Activated CD8-positive, alpha-beta memory T cell treated with anti-CD3 and anti-CD28 coated beads, Interleukin-2, amount 50 U/mL, for 1 hour (primary cell): ENCODE measurements around the gene TSPAN5.
"Not testable (repeated sequence)": the region's sequence is repeated elsewhere in the genome, so short reads cannot be mapped to it uniquely, and the experiment has no call there.

ENCODE experiments used
- DNase-seq: peaks from one replicate; pipeline ENCODE4 v3.0.0-alpha.2; 2020; ENCODE audit errors: extremely low read depth

The TSPAN5 gene

DNA sequence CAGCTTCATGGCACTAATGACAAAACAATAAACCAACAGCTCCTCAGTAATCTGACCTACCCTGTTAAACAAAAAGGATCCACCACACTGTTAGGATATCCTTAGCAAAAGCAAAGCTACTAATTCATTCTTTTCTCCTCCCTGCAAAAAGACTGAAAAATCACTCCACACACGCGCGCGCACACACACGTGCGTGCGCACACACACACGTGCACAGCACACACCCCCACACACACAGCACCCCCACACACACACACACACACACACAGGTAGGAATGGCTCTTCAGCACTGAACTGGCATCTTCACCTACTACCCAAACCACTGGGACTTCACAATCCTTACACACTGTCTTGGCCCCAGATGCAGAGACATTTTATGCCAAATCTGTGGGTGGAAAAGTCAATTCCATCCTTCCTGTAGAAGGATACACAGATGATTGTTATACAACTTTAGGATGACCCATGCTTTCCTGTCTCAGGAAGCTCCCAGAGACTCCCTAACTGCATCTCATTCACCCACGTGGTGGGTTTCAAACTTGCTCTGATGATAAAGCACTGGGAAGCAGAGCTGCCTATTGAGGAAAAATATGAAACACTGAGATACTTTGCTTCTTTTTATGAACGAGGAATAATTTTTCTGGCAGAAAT is 102.5 kb downstream of the TSPAN5 start:
- no peak for DNase-seq

DNA sequence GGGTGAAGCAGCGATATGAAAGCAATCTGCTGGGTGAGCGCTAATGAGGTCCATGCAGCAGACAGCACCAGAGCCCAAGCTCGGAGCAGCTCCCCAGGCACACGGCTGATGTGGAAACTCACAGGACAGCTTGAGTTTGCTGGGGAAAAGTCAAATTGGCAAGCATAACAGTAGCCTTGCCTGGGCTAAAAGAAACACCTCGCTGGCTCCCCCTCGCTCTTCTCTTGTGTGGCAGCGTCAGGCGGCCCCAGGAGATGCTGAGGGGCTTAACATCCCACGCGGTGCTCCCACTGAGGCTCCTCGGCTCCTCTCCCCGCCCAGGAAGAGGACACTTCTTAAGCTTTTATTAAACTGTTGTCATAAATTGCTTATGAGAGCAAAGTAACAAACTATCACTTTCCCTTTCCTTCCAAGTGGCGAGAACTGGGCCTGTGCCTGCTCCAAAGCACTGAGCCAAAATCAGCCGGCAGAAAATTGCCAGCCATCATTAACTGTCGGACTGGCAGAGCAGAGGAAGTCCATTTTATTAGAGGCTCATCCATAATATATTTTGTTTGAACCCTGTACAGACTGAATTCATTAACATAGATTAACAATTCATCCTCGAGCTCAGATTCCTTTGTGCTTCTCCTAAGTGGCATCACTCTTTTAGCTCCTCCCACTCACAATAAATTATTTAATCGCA is 111.4 kb downstream of the TSPAN5 start:
- no peak for DNase-seq

DNA sequence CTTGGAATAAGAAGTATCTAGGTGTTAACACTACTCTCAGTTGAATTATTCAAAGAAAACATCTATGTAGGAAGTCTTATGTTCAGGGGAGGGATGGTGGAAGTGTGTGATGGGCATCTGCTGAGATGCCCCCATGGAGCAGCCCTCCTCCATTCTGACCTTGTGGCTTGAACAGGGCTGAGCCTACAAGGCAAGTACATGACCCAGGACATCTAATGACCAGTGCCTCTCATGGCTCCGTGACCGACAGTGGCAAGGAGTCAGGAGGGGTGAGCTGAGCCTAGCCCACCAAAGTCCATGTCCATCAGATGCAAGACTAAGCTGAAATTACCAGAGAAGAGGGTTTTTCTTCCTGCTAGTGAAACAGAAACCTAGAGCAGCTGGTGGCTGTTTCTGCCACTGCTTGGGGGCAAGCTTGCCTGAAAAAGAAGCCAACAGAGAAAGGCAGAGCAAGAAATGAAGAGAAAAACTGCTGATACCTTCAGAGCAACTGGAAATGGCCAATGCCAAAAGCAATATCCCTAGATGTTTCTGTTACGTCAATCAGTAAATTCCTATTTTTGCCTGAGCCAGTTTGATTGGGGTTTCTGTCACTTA is 113.5 kb downstream of the TSPAN5 start:
- no peak for DNase-seq

DNA sequence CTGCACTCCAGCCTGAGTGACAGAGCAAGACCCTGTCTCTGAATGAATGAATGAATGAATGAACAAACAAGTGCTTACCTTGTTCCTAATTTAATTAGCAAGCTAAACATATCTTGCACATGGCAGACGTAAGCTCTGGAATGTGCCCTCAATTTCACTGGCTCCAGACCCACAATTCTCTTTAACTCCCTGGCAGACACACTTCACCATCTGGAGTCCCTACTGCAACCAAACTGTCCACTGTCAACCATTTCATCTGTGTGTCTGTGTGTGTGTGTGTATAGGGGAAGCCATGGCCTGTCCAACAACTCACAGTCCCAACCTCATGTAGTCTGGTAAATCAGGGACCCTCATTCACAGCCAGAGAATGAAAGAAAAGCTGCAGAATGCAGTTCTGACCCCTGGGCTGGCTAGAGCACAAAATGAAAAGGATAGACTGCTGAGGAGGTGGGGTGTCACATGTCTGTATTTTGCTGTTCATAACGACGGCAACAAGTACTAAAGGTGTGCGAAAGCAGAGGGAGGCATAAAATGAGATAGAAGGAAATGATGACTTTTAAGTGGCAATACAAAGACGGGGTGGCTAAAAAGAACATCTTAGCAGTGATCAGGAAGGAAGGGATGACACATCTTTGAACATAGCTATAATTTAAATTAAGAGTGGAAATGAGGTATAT is 114.1 kb downstream of the TSPAN5 start:
- DNase-seq, result no peak

DNA sequence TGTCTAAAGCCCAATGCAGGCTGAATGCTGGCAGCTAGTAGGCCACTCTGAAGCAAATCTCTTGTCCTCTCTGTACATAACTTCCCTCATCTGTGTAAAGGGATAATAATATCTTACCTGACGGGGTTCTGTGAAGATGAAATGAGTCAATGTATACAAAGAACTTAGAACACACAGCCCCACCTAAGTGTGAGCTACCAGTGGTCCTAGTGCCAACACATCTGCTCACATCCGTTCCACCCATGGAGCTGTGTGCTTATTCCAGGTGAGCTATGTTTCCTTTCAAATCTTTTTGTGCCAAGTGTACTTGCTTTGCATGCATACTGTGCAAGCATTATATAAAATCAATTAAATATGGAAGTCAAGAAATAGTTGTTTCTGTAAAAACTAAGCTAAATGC is 116.4 kb downstream of the TSPAN5 start:
- no peak for DNase-seq

DNA sequence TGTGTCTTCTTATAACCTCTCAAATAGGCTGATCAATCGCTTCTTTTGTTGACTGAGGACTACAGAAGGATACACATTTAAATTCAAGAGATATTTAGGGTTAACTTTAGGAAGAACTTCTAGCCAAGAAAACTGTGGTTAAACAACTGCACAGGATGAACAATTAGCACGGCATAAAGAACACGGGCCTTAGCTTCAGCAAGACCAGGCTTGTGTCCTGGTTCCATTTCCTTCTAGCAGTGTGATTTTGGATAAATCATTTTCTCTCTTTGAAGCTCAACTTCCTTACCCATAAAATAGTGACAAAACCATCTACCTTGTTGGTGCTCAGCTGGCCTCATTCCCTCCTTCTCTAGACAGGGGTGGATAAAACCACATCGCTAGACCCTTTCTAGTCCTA is 117.6 kb downstream of the TSPAN5 start:
- no peak for DNase-seq

DNA sequence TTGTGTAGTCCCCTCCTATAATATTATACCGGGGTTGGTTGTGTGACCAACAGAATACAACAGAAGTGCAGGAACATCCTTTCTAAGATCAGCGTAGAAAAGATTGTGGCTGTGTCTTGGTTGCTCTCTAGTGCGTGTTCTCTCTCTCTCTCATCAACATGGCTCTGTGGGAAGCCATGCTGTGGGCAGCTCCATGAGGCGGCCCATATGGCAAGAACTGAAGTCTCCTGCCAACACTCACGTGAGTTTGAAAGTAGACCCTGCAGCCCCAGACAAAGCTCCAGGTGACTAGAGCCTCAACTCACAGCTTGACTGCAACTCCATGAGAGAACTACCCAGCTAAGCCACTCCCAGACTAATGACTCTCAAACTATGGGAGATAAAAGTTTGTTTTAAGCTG is 118.7 kb downstream of the TSPAN5 start:
- no peak for DNase-seq

DNA sequence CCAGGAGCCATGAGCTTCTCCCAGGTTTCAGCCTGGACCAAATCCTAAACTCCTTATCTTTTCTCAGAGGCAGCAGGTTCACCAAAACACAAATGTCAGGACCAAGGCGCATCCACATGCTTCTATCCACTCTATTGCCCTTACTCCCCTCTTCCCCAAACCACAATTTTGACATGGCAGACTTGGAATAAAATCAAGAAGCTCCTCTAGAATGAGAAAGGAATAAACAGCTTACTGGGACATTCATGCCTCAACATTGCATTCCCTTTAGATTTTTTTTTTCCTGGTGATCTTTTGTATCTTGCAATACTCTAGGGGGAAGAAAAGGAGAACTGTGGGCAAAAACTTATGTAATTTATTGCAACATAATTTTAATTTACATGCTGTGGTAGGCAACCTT is 119.1 kb downstream of the TSPAN5 start:
- DNase-seq, result no peak

DNA sequence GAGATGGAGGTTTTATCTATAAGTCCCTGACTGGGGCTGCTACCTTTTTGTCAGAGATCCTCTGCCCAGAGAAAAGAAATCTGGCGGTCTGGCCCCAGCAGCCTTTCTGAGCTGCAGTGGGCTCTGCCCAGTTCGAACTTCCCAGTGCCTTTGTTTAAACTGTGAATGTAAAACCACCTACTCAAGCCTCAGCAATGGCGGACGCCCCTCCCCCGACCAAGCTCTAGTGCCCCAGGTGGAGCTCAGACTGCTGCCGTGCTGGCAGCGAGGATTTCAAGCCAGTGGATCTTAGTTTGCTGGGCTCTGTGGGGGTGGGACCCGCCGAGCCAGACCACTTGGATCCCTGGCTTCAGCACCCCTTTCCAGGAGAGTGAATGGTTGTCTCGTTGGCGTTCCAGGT is 121.8 kb downstream of the TSPAN5 start:
- no peak for DNase-seq

DNA sequence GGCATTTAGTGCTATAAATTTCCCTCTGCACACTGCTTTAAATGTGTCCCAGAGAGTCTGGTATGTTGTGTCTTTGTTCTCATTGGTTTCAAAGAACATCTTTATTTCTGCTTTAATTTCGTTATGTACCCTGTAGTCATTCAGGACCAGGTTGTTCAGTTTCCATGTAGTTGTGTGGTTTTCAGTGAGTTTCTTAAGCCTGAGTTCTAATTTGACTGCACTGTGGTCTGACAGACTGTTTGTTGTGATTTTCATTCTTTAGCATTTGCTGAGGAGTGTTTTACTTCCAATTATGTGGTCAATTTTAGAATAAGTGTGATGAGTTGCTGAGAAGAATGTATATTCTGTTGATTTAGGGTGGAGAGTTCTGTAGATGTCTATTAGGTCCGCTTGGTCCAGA is 124.3 kb downstream of the TSPAN5 start:
- not testable (repeated sequence) for DNase-seq

DNA sequence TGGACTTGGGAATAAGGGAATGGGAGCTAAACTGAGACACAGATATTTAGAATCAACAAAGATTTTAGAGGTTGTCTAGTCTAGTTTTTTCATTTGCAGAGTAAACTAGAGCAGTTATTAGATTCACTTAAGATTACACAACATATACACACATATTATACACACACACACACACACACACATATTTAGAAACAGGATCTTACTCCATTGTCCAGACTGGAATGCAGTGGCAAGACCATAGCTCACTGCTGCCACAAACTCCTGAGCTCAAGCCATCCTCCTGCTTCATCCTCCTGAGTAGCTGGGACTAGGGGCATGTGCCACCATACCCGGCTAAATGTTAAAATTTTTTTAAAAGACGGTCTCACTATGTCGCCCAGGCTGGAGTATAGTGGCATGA is 127.8 kb downstream of the TSPAN5 start:
- DNase-seq, result no peak

DNA sequence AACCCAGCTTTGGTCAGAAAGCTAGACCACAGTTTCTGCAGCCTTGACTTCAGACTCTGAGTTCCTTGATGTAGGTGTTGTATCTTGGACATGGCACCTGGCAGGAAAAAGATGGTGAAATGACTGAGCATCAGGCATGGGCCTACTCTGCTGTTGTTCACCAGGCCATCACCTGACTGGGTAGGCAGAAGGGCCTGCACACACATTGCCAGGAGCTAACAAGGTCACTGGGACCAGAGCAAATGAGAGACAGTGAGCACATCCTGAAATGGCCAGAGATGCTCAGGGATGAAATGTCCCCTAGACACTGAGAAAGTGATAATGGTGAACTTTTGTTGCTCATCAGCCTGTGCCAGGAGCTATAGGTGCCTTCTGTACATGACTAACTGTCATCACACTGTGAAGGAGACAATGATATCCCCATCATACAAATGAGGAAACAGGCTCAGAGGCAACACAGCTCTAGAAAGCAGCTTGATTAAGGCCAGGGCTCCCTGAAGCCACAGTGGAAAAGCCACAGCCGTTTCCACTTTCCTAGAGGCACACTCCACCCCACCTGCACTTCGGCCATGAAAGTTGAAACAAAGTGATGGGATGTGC is 128.3 kb downstream of the TSPAN5 start:
- DNase-seq, result no peak

DNA sequence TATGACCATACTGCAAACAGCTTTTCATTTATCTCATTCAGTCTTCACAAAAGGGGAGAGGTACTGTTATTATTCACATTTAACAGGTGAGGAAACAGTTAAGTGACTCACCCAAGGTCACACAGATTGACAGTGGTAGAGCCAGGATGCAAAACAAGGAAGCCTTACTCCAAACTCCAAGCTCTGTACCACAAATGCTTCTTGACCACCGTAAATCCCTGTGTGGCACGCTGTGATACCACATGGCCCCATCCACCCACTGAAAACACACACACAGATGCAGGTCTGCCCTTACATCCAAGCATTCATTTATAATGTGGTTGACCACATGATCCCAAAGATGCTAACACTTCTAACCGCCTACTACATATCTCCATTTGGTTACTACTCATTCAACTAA is 129.5 kb downstream of the TSPAN5 start:
- DNase-seq, result no peak

DNA sequence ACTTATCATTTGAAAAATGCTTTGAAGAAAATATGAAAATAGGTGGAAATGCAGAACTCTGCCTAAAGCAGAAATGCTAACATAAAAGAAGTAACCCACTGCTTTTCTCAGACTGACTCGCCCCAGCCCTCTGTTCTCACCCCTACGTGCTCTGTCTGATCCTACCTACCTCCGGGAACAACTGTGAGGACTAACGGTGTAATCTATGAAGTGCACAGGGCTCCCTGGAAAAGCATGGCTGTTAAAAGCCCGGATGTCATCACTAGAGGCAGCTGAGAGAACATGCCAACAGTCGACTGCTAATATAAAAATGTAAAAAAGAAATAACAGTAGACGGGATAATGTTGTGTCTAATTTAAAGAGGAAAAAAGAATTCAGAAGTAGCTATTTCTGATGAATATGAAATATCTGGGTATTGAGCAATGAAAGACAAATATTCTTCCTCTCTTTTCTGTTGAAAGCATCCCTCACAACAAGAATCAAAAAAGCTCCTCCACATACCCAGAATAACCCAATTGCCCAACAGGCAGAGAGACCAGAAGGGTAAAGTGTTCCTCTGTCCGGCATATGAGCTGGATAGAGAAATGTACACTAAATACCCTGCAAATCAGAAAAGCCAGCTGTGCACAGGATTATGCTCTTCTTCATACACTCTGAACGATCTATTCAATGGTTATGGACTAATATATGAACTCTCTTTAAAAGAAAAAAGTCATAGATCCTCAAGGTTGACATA is 130.7 kb downstream of the TSPAN5 start:
- DNase-seq, result no peak

DNA sequence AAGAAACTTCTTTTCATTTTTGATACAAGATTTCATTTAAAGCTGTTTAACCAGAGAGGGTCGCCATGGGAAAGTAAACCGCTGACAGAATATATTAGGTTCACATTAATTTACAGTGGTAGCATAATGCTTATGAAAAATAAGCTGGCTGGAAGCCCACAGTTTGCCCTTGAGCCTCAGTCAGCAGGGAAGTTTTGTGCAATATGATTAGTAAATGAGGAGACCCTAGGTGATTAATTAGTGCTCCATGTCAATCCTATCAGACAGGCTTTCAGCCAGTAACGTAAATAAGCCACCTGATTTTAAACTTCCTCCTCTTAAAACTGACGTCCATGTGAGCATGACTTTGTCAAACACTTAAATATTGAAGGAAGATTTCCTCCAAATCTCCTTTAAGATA is 134.2 kb downstream of the TSPAN5 start:
- DNase-seq, result no peak

DNA sequence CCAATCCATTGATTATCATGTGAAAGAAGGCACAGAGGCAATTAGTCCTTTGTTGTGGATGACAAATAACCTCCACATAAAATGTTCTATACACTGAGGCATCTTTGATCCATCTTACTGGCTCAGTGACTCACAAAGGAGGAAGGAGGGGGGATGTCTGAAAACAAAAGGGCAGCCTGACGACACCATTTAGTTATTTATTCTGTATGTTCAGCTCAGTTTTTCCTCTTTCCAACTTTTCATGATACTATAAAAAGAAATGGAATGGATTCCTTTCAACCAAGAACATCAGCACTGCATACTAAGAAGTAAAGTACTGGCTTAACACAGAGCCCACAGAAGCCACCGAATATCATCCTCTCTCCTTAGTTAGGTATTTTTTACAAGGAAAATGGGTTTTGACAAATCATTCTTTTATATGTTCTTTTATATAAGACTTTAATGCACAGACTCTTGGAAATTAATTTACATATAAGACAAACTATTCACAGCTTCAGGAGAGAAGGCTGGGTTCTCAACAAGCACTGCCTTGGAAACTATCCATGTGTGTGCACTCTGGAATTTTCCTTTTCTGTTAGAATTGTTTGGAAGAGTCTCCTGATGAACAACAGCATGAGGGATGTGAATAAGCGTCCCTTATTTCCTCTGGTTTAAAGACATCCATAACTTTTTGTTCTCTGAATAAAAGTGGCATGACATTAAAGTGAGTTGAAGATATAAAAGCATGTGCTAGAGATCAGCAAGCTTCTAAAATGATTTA is 135.6 kb downstream of the TSPAN5 start:
- DNase-seq, result no peak

DNA sequence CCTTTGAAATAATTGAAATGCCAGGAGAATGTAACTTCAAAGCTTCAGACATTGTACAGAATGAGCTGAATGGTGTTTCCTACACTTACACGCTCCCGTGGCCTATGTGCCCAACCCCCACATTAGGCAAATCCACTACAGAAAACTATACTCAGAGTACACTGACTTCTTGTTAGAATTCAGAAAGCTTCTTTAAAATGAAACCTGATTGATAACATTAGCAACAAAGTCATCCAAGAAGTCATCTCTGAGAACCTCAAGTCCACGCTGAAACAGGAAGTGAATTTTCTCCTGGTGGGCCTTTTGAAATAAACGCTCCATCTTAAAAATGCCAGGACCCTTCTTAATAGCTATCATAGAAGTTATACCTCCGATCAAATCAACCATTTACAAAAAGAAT is 136.3 kb downstream of the TSPAN5 start:
- no peak for DNase-seq

DNA sequence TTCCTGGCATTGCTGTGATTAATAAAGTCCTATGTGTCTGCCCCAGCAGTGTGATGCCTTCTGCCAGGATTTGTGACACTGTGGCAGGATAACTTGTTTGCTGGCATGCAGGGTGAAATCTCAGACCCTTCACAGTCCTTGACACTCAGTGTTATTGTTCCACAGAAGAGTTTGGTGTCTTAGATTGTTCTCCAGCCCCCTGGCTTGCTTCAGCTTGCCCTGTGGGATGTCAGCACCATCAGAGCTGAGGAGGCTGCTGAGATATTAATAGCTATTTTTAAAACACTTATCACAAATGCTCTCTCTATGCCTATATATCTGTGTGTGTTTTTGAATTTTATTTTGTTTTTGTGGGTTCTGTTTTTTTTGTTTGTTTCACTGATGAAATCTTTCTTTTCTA is 136.9 kb downstream of the TSPAN5 start:
- no peak for DNase-seq

DNA sequence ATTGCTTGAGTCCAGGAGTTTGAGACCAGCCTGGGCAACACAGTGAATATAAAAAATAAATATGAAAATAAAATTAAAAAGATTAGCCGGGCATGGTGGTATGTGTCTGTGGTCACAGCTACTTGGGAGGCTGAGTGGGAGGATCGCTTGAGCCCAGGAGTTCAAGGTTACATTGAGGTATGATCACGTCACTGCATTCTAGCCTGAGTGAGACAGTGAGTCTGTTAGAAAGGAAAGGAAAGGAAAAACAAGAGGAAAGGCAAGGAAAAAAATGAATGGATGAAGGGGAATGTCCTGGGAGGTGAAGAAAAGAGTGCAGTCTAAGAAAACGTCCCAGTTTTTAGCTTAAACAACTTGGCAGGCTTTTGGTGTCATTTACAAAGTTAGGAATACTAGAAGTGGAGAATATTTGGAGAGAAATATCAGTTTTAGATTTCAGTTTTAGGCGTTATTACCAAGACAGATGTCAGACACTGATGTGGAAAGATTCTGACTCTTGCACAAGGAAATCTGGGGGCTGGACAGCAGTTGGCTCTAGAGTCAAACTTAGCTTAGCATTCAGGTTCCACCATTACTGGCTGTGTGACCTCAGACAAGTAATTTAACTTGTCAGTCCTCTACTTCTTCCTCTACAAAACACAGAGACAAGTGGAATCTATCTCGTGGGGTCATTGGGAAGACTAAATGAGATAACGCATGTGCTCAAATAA is 139.0 kb downstream of the TSPAN5 start:
- DNase-seq, result no peak

DNA sequence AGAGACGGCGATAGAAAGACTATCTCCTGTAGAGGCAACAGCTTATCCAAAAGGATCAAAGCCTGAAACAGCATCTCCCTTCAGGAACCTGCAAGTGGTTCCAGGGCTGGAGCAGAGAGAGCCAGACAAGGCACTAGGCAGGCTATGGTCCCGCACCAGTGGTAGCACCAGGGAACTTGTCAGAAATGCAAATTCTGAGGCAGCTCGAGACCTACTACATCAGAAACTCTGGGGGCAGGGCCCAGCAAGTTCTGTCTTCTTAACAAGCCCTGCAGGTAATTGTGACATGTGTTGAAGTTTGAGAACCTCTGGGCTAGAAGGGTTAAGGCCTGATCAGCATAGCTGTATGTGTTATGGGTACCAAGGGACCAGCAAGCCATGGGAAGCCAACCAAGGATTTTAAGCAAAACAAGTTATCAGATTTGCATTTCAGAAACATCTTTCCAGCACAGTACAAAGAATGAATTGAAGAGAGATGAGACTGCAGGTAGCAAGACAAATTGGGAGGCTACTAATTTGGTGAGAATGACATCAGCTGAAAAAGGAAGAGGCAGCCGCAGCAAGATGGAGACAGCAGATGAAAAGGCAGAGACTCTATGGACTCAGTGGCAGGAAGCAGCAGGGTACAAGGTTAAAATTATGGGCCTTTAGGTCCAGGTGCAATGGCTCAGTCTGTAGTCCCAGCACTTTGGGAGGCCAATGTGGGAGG is 139.7 kb downstream of the TSPAN5 start:
- no peak for DNase-seq
